Inflammatory macrophage treated with lipopolysaccharide for 4 hours (primary cell): ENCODE measurements around the gene TP73.
A peak's percentile ranks its signal among the peaks of the same experiment; 100 is the strongest.
"Not testable (repeated sequence)": the region's sequence is repeated elsewhere in the genome, so short reads cannot be mapped to it uniquely, and the experiment has no call there.

Experiments
- DNase-seq: peaks from one replicate; pipeline ENCODE4 v3.0.0-alpha.2; 2020

Gene TP73

DNA sequence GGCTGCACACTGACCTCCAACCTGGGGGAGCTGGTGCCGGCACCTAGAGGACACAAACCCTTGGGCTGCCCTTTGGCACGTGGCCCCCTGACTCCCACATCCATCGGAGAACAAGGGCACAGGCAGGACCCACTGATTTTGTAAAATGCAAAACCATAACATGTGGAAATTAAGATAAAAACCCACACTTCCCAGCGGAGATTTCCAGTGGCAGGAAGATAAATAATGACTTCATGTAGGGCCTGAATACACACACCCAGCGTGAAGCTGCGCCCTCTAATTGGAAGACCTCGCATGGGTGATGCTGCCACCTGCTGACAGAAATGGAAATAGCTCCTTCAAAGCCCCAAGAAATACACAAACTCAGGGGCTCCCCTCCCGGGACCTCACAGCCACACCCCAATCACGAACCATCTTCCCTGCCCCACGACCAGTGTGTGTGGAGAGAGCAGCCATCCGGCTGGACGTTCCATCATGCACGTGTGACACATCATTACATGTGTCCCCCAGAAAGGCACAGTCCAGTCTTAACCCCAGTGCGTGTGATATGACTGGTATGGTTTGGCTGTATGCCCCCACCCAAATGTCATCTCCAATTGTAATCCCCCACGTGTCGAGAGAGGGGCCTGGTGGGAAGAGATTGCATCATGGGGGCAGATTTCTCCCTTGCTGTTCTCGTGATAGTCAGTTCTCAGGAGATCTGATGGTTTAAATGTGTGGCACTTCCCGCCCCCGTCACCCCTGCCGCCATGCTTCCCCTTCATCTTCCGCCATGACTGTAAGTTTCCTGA, 33.2 kb upstream of the TP73 start:
- DNase-seq, result peak; percentile 69

DNA sequence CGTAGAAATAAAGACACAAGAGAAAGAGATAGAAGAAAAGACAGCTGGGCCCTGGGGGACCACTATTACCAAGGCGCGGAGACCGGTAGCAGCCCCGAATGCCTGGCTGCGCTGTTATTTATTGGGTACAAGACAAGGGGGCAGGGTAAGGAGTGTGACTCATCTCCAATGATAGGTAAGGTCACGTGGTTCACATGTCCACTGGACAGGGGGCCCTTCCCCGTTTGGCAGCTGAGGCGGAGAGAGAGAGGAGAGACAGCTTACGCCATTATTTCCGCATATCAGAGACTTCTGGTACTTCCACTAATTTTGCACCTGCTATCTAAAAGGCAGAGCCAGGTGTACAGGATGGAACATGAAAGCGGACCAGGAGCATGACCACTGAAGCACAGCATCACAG, 31.6 kb upstream of the TP73 start:
- DNase-seq, result no peak

DNA sequence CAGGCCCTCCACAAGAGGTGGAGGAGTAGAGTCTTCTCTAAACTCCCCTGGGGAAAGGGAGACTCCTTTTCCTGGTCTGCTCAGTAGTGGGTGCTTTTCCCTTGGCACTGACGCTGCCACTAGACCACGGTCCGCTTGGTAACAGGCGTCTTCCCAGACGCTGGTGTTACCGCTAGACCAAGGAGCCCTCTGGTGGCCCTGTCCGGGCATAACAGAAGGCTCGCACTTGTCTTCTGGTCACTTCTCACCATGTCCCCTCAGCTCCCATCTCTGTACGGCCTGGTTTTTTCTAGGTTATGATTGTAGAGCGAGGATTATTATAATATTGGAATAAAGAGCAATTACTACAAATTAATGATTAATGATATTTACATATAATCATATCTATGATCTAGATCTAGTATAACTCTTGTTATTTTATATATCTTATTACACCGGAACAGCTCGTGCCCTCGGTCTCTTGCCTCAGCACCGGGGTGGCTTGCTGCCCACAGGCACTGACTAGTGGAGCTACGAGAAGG, 31.1 kb upstream of the TP73 start:
- not testable (repeated sequence) for DNase-seq

- DNase-seq, result not testable (repeated sequence)
Observed at GRCh38 chr1:3622102-3622501, 30.2 kb upstream of the TP73 start.

- no peak for DNase-seq
Observed at GRCh38 chr1:3623441-3624199, 28.7 kb upstream of the TP73 start.

DNA sequence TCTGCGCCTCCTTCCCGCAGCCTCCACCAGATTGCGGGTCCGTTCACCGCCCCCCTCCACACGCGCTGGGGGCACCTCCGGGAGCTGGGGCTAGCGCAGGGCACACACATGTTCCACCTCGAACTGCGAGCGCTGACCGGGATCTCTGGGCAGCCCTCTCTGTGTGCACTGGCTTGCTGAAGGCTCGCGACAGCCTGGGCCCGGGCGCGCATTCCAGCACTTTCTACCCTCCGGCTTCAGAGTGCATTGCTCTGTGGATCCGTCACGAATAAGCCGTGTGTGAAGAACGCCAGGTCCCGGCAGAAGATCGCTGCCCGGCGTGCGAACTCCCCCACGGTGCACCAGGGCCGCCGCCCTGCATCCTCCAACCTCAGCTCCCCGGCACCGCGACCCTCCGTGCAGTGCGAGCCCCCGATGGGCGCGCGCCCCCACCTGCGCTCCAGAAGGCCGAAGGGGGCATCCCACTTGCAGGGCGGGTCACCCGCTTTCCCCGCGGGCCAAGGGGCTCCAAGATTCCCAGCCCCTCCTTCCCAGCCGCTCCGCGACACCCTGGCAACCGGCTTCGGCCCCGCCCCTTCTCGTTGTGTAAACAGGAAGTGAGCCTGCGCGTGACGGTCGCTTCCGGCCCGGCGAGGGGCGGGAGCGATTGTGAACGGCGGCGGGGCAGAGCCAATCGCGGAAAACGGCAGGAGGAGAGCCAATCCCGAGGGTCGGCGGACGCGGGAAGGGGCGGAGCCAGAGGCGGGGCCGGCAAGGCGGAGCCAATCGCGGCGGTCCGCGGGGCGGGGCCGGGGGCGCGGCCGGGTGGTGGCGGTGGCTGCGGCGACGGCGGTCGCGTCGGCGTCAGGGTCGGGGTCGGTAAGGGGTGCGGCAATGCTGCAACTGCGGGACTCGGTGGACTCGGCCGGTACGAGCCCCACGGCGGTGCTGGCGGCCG, 27.8 kb upstream of the TP73 start, which contains the start of gene TPRG1L:
Gene TPRG1L, plus strand, starts transcription at position 816 of the 937 bp plus-strand sequence. Its CDS starts 58 bp downstream, at position 874.
- peak; percentile 98 for DNase-seq

GRCh38 chr1:3625151-3625907, 27.0 kb upstream of the TP73 start:
- no peak for DNase-seq

- no peak for DNase-seq
Observed at GRCh38 chr1:3626025-3626424, 26.3 kb upstream of the TP73 start.

DNA sequence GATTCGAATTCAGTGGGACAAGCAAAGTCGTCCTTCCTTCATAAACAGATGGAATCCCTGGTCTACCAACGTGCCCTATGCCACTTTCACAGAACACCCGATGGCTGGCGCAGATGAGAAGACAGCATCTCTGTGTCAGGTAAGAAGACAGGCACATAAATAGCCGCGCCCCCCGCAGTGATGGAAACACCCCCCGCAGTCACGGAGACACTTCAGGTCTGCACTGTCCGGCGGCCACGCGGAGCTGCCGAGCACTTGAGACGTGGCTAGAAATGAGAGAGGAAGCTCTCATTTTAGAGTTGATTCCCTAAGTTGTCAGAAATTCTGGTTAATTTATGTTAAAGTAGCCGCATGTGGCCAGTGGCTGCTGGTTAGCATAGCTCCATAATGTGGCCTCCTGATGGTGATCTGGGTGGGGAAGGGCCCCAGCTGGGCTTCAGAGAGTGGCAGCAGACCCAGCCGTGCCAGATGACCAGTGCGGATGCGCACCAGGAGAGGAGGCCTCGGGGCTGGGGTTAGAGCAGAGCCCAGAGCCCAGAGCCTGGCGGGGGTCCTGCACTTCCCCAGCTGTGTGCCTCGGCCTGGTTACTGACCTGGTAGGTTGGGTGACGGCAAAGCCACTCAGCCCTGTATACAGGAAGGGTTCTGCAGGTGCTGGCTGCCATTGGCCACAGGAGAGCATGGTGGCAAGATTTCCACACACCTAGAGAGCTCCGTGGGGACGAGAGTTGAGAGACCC, 24.6 kb upstream of the TP73 start:
- no peak for DNase-seq

GRCh38 chr1:3628445-3628844, 23.9 kb upstream of the TP73 start:
- DNase-seq, result no peak

DNA sequence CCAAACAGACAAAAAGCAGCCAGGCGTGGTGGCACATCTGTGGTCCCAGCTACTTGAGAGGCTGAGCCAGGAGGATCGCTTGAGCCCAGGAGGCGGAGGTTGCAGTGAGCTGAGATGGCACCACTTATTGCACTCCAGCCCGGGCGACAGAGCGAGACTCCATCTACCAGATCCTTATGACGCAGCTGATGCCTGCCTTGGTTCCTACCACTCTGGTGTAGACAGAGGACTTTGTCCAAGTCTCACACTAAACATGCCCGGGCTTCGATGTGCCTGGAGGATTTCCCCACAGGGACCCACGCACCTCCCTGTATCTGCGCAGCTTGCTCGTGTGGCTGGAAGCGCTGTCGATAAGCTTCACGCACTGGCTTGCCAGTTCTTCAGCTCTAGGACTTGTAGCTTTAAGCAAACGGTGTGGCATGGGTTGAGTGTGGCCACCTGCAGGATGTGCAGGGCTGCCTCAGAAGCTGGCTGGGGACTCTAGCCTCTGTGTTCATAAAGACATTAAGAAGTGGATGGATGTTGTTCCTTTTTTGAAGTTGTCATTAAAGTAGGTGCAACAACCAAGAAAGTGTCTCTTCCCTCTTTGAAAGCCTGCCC, 22.7 kb upstream of the TP73 start:
- DNase-seq, result no peak

DNA sequence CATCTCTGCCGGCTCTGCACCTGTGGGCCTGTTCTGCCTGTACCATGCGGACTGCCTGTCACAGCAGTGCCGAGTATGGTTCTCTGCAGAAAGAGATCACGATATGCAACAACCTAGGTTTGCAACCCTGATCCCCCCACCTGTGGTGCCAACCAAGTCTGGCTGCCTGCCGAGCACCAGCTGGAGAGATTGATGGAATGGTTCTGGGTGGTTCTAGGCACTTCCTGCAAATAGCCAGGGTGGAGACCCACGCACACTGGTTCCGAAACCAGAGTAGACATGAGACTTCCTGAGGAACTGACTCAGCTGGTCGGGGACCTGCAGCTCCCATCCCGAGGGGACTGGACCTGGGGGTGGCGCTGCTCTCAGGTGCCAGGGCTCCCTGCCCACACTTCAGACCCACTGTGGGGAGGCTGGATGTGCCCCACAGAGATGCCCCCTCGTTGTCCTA, 22.1 kb upstream of the TP73 start:
- no peak for DNase-seq

DNA sequence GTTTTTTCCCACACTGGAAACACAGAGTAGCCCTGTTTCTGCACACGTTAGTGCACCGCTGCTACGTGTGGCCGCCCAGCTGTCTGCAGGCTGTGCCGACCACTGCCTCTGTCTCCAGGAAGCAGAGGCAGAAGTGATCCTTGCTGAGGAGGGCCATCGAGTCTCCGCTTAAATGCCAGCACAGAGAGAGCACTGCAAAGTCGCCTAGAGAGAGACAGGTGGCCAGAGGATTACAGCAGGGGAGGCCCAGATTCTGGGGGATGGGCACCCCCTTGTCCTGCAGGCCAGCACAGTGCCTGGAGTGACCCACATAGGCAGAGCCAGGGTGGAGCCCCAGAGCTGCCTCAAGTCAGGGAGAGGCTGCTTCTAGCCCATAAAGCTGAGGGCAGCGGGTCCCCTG, 21.4 kb upstream of the TP73 start:
- DNase-seq, result no peak

DNA sequence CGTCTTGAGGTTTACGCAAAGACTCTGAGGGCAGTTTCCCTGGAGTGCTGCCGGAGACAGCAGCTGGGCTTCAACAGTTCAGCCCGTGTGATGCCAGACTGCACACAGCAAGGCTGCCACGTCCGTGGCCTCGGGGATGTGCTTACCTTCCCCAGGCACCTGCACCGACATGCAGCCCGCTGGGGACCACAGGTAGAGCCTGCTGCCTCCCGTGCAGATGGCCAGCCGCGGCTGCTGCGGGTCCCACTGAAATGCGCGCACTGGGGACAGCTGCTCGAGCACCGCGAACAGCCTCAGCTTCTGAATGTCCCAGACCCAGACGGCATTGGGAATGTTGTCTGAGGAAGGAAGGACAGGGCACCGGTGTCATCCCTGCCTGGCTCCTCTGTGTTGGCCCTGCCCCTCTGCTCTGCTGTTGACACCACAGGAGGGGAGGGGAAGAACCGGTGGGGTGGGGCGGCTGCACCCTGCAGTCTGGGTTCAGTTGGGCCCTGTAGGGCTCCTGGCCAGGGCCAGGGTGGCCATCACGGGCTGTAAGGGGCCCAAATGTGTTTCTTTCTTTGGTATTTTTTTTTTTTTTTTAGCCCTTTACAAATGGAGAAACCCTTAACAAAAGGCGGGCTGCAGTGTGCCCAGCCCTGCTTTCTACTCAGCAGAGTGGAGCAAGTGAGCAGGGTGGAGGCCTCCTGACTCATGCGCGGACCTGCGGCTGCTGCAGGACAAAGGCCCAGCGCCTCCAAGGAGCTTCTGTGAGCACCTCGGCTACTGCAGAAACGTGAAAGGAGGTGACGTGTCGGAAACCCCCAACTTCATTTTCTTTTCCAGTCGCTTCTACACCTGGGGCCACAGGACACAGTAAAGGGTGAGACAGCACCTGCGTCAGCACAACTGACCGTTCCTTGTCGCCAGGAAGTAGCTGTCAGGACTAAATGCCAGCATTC, 20.7 kb upstream of the TP73 start:
- DNase-seq, result no peak

DNA sequence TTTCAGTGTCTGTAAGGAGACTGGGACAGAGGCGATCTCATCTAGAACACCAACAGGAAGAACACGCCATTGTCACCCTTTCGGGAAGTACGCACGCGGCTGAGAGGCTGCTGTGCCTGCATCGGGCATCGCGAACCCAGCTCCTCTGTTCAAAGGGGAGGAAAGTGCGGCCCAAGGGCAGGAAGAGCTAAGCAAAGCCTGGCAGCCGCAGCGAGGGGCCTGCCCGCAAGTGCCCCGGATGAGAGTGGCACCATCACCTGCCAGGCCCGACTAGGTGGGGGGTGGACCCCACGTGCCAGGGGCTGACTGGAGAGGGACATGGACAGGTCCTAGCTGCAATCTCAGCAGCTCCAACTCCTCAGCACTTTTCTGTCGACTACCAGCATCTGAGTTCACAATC, 20.0 kb upstream of the TP73 start:
- DNase-seq, result no peak

GRCh38 chr1:3632716-3633343, 19.5 kb upstream of the TP73 start:
- DNase-seq, result no peak

DNA sequence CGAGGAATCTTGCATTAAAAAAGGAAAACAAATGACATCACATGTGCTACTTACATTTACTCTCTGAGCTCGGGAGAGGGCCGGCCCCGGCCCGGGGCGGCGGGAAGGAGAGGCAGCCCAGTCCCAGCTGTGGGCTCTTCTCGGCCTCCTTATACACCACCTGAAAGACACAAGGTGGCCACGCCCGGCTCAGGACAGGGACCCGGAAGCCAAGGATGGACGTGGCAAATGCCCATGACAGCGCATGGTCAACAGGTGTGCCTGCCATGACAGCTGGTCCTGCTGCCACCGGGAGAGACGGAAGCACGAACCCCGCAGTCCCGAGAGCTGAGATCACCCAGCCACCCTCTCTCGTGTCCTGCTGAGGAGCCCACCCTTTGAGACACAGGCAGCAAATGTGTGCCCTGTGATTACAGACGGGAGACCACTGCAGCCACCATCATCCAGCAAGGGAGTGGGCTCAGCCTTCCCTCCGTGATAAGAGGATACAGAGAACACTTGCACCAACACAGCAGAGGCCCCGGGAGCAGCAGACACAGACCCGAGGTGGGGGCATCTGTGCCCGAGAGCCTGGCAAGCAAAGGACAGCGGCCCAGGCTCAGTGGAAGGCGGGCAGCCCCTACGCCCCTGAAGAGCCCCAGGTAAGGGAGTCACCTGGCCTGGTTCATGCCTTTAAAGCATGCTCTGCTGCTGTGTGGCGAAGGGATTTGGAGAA, 18.8 kb upstream of the TP73 start:
- no peak for DNase-seq

GRCh38 chr1:3634059-3634800, 18.1 kb upstream of the TP73 start:
- no peak for DNase-seq
